Body of pancreas (tissue), 4 donors: ENCODE results near the gene YKT6. TPM values are rescaled to one million over a fixed set of nuclear protein-coding genes. Genes with fewer than 3 reads are reported as not detected.

Experiments
- ATAC-seq: fragments of 150-250 bp; one replicate; pipeline ENCODE4 v1.9.1; 2016
- DNase-seq, 4 donors: peaks; one replicate each; pipeline ENCODE4 v3.0.0-alpha.2; 2019
- H3K27ac ChIP-seq, 4 donors: fragments of 200-600 bp; sonication (generic); 1 replicate in 3 of 4; 2 replicates in 1 of 4; pipeline versions ENCODE4 v1.5.1 to v1.6.1; 2016 to 2019; ENCODE audit warnings: mild to moderate bottlenecking in 1 of 4, mixed read lengths in 1 of 4, moderate library complexity in 1 of 4
- H3K27me3 ChIP-seq, 2 donors: fragments of 200-600 bp; sonication (generic); one replicate each; pipeline ENCODE4 v1.6.0; 2016; ENCODE audit warnings: mild to moderate bottlenecking in 1 of 2
- H3K36me3 ChIP-seq, 2 donors: fragments of 200-600 bp; sonication (generic); replicated peaks in 1 of 2; 2 replicates each; pipeline ENCODE4 v1.5.1; 2016; ENCODE audit warnings: low read depth in 2 of 2; ENCODE audit not compliant: insufficient read depth in 1 of 2
- H3K4me1 ChIP-seq: fragments of 200-600 bp; sonication (generic); one replicate; pipeline ENCODE4 v1.6.0; 2016
- H3K4me3 ChIP-seq, 2 donors: fragments of 200-600 bp; sonication (generic); 1 replicate in 1 of 2; 2 replicates in 1 of 2; pipeline ENCODE4 v1.5.1; 2016 to 2019
- H3K9me3 ChIP-seq, 3 donors: fragments of 200-600 bp; sonication (generic); 1 replicate in 2 of 3; 2 replicates in 1 of 3; pipeline ENCODE4 v1.5.1; 2016
- POLR2A ChIP-seq, 3 donors: fragments of 450-650 bp; IDR thresholded peaks; one replicate each; pipeline ENCODE4 v1.6.1; 2016; ENCODE audit warnings: antibody characterized with exemption in 3 of 3, mild to moderate bottlenecking in 2 of 3
- WGBS, 2 donors: methylation state at CpG; one replicate each; pipeline ENCODE4 v1.1.5; 2017; 5-methylcytosine and 5-hydroxymethylcytosine counted together
- intact Hi-C: fragments of 100-400 bp; cut with DNase I; formaldehyde crosslinking; loops from one replicate; pipeline ENCODE4 v1.15.1; 2023
- total RNA-seq, 2 donors: library from RNA; depleted of rRNA; stranded (reverse); fragments of >200 nt; gene quantifications; one replicate each; pipeline ENCODE4 v1.1.0, GENCODE V29; 2016
- TF ChIP-seq, protein P1 (sequence below), 7 experiments: fragments of 450-650 bp in 4 of 7; fragments of 200-600 bp in 3 of 7; sonication (generic) in 3 of 7; IDR thresholded peaks; one replicate each; pipeline ENCODE4 v1.5.1; 2016 to 2019; ENCODE audit warnings: antibody characterized with exemption in 7 of 7

The YKT6 gene
- total RNA-seq, 2 donors from 2014 or later: 37.6 to 55.4 TPM

DNA sequence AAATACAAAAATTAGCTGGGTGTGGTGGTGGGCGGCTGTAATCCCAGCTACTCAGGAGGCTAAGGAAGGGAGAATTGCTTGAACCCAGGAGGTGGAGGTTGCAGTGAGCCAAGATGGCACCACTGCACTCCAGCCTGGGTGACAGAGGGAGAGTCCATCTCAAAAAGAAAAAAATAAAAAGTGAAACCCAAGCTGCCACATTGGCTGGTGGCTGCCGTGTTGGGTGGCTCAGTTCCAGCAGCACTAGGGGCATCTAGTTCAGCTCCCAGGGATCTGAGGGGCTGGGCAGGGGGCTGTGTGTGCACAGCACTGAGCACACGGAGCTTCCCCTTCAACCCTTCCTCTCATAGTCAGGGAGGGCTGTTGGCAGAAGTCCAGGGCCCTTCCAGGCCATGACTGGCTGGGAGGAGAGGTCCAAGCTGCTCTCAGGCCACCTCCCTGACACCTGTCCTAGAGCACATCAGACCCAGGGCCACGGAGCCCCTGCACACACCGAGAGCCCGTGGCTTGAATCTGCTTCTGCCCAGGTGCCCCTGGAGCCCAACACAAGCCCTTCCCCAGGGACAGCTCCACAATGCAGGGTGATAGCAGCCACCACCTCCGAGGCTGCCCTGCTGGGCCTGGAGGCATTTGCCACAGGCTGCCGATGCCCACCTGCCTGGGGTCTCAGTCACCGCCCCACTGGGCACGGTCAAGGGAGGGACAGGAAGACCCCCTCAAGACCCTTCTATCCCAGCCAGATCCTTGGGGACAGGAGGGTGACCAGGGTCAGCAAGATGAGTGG is 47.3 kb downstream of the YKT6 start:
- DNase-seq: no peak
- intact Hi-C loops: loop anchor here (10.0 kb wide), 1 partner anchor 227 kb away; no protein-coding TSS in a partner anchor
- 78 to 80% methylated on average over 5 to 10 of the region's 10 CpGs for WGBS, 2 donors

DNA sequence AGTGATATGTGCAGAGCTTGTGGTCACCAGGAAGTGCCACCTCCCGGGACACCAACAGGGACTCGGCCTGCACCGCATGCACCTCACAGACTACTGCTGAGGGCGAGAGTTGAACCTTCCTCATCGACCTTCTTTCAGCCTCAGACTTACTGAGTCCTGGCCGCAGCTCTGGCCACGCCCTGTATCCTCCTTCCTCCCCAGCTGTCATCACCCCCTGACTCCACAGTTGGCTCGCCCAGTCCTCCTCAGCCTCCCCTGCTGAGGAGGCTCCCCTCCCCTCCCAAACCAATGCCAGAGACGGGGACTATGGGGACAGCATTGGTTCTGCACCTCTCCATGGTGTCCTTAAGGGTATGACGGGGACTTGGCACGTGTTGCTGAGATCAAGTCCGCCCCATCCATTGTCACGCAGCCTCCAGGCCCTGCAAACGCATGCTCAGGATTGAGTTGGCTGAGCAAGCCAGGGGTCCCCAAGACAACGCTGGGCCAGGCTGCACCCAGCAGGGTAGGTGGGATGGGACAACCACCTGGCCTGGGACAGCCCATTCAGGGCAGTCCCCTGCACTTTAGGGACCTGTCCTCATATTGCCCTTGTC is 49.0 kb downstream of the YKT6 start:
- Histone ChIP-seq H3K4me3 (no peak overlapping the region), H3K4me1 (no peaks in the 10 kb centered on the region), H3K27me3 (no peaks in the 10 kb centered on the region), H3K9me3 (no peaks in the 10 kb centered on the region), H3K27ac (no peak overlapping the region), H3K36me3 (no peaks in the 10 kb centered on the region)
- DNase-seq (no peak), ATAC-seq (no peak)
- intact Hi-C loops: loop anchor here (10.0 kb wide), 1 partner anchor 225 kb away; no protein-coding TSS in a partner anchor
- 71 to 76% methylated on average over 13 to 15 of the region's 15 CpGs for WGBS, 2 donors
- TF ChIP-seq, protein P1, sequence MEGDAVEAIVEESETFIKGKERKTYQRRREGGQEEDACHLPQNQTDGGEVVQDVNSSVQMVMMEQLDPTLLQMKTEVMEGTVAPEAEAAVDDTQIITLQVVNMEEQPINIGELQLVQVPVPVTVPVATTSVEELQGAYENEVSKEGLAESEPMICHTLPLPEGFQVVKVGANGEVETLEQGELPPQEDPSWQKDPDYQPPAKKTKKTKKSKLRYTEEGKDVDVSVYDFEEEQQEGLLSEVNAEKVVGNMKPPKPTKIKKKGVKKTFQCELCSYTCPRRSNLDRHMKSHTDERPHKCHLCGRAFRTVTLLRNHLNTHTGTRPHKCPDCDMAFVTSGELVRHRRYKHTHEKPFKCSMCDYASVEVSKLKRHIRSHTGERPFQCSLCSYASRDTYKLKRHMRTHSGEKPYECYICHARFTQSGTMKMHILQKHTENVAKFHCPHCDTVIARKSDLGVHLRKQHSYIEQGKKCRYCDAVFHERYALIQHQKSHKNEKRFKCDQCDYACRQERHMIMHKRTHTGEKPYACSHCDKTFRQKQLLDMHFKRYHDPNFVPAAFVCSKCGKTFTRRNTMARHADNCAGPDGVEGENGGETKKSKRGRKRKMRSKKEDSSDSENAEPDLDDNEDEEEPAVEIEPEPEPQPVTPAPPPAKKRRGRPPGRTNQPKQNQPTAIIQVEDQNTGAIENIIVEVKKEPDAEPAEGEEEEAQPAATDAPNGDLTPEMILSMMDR (IDR thresholded peaks at IDR 0.05): no peak
- no peak for TF ChIP-seq POLR2A (IDR thresholded peaks at IDR 0.05)

More for the DNA sequence above, 47.3 kb downstream of the YKT6 start:
- H3K4me1 ChIP-seq: no peaks in the 10 kb centered on the region
- no peak for TF ChIP-seq POLR2A (IDR thresholded peaks at IDR 0.05)
- TF ChIP-seq, protein P1 (IDR thresholded peaks at IDR 0.05): no peak
- H3K27me3 ChIP-seq: no peaks in the 10 kb centered on the region
- H3K9me3 ChIP-seq: no peaks in the 10 kb centered on the region
- H3K27ac ChIP-seq: no peak overlapping the region
- H3K4me3 ChIP-seq: no peak overlapping the region
- no peaks in the 10 kb centered on the region for H3K36me3 ChIP-seq
- no peak for ATAC-seq

DNA sequence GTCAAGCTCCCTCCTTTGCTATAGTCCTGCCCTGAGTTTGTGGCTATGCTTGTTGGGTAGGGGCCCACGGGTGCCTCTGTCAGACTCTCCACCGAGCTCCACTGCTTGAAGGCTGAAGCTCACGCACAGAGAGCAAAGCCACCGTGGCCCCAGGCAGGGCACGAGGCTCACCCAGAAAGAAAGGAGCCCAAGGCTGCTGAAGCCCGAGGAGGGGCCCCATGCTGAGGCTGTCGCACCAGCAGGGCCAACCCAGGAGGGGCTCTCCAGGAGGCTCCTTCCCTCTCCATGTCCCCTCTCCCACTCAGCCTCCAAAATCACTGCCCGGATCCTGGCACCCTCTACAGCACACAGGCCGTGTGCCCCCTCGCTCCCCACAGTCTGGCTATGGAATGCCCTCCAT is 50.5 kb downstream of the YKT6 start:
- H3K4me1 ChIP-seq: no peaks in the 10 kb centered on the region
- no peaks in the 10 kb centered on the region for H3K36me3 ChIP-seq
- no peaks in the 10 kb centered on the region for H3K27me3 ChIP-seq
- ATAC-seq (no peak), DNase-seq (no peak)
- TF ChIP-seq, protein P1 (IDR thresholded peaks at IDR 0.05): no peak
- no peak for TF ChIP-seq POLR2A (IDR thresholded peaks at IDR 0.05)
- H3K4me3 ChIP-seq: no peak overlapping the region
- 89 to 91% methylated on average over 6 to 10 of the region's 10 CpGs for WGBS, 2 donors
- intact Hi-C loops: no loop called here
- H3K9me3 ChIP-seq: no peaks in the 10 kb centered on the region
- H3K27ac ChIP-seq: no peak overlapping the region

DNA sequence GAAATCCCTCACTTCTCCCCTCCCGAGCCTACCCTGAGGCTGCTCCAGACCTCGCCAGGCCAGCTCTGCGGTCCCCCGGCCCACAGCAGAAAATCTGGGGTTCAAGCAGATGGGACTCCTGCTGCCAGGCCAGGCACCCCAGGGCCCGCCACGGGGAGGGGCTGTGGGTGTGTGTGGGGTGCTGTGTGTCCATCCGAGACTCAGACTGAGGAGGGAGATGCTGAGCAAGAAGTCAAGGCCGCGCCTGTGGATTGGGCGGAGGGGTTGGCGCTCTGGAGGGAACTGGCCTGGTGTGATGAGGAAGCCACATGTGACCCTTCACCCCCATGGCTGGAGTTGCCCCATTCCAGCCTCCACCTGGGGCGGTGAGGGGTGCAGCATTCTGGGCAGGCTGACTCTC is 51.1 kb downstream of the YKT6 start:
- Histone ChIP-seq H3K36me3 (no peaks in the 10 kb centered on the region), H3K27me3 (no peaks in the 10 kb centered on the region), H3K27ac (no peak overlapping the region), H3K9me3 (no peaks in the 10 kb centered on the region), H3K4me1 (no peaks in the 10 kb centered on the region), H3K4me3 (no peak overlapping the region)
- TF ChIP-seq, protein P1 (IDR thresholded peaks at IDR 0.05): no peak
- TF ChIP-seq POLR2A (IDR thresholded peaks at IDR 0.05): no peak
- WGBS, 2 donors: 90 to 95% methylated on average over 7 to 8 of the region's 12 CpGs
- DNase-seq (no peak), ATAC-seq (no peak)
- intact Hi-C loops: no loop called here
